ENCODE data around the gene SNX20. TPM values are rescaled to one million over a fixed set of nuclear protein-coding genes. Genes with fewer than 3 reads are reported as not detected.

The SNX20 gene
- total RNA-seq, 1 donor from 2014 or later, result 0.69 TPM

DNA sequence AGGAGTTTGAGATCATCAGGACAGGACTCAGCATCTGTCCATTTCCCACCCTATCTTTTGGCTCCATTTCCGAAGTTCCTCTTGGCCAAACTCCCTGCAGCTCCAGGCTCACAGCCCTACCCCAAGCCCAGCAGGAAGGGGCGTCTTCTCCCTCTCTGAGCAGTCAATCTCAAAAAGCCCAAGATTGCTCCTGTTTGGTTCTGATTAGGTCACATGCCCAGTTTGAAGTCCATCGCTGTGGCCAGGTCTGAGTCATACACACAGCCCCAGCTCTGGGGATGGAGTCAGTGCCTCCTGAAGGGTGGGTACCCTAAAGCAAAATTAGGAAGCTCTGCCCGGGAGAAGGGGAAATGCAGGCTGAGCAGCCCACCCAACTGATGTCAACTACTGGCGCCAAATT is 23.9 kb downstream of the SNX20 start:
- TF ChIP-seq, protein P1, sequence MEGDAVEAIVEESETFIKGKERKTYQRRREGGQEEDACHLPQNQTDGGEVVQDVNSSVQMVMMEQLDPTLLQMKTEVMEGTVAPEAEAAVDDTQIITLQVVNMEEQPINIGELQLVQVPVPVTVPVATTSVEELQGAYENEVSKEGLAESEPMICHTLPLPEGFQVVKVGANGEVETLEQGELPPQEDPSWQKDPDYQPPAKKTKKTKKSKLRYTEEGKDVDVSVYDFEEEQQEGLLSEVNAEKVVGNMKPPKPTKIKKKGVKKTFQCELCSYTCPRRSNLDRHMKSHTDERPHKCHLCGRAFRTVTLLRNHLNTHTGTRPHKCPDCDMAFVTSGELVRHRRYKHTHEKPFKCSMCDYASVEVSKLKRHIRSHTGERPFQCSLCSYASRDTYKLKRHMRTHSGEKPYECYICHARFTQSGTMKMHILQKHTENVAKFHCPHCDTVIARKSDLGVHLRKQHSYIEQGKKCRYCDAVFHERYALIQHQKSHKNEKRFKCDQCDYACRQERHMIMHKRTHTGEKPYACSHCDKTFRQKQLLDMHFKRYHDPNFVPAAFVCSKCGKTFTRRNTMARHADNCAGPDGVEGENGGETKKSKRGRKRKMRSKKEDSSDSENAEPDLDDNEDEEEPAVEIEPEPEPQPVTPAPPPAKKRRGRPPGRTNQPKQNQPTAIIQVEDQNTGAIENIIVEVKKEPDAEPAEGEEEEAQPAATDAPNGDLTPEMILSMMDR (IDR thresholded peaks at IDR 0.05; ENCODE audit: borderline replicate concordance), result no peak
- Histone ChIP-seq H3K4me1 (no peaks in the 10 kb centered on the region), H3K4me3 (no peak overlapping the region), H3K36me3 (no peaks in the 10 kb centered on the region), H3K27me3 (ENCODE audit: low read depth) (peaks cover 4% of the 10 kb centered on the region), H3K27ac (replicated peaks) (no peak overlapping the region), H3K9me3 (replicated peaks) (no peaks in the 10 kb centered on the region)
- DNase-seq, result no peak
- intact Hi-C loops (cut with micrococcal nuclease), result no loop called here

DNA sequence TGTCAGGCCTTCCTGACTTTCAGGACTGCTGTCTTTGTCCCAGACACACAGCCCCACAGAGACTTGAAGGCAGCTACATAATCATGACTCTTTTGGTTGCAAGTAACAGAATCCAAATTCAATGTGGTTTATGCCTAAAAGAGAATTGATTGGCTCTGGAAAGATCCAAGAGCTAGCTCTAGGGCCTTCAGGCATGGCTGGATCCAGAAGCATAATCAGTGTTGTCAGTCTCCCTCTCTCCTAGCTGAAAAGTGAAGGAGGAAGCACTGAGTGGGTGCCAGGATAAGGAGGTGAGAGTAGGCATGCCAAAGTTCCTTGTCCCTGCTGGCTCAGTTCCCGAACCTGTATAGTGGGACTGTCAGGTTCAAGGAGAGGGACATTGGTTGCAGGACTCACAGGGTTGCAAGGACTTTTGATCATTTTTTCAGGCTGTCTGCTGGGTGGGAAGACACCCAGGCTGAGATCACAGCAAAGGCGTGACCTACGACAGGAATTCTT is 25.5 kb downstream of the SNX20 start:
- Histone ChIP-seq H3K36me3 (no peaks in the 10 kb centered on the region), H3K4me1 (no peaks in the 10 kb centered on the region), H3K4me3 (no peak overlapping the region), H3K27ac (replicated peaks) (no peak overlapping the region), H3K27me3 (ENCODE audit: low read depth) (peaks cover 10% of the 10 kb centered on the region), H3K9me3 (replicated peaks) (no peaks in the 10 kb centered on the region)
- intact Hi-C loops (cut with micrococcal nuclease), result no loop called here
- TF ChIP-seq, protein P1 (IDR thresholded peaks at IDR 0.05; ENCODE audit: borderline replicate concordance), result no peak
- no peak for DNase-seq

DNA sequence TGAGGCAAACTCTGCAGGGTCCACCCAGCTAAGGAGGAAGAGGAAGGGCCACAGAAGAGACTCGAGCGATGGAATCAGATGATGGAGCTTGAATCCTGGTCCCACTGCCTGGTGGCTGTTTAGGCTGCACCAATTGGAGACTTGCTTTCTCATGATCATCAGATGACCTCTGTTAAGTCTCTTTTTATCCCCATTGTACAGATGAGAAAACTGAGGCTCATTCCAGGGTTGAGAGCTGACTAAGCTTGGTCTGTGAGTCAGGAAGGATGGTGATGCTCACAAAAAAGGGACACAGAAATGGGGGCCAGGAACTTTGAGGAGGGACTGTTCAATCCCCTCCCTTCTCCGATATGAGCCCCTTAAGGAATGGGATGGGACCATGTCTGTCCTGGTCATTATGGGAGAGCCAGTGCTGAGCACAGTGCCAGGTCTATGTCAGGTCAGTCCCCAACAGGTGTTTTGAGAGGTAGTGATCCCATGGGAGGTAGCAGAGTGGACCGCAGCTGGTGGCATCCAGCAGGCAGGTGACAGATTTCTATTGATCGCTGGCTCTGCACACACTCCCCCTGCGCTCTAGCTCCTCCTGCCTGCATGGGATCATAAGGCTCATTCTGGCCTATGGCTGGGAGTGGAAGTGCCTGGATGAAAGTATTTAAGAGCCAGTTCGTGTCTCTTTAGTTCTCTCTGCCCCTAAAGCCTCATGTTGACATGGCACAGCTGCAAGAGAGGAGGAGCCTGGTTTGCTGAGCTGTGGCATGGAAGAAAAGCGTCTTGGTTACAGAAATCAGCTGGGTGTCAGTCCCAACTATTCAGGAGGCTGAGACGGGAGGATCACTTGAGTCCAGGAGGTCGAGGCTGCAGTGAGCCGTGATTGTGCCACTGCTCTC is 27.2 kb downstream of the SNX20 start:
- intact Hi-C loops (cut with micrococcal nuclease), result no loop called here
- no peaks in the 10 kb centered on the region for H3K36me3 ChIP-seq
- H3K9me3 ChIP-seq (replicated peaks), result no peaks in the 10 kb centered on the region
- H3K27ac ChIP-seq (replicated peaks), result no peak overlapping the region
- DNase-seq, result no peak
- H3K27me3 ChIP-seq (ENCODE audit: low read depth), result peaks cover 10% of the 10 kb centered on the region
- TF ChIP-seq, protein P1 (IDR thresholded peaks at IDR 0.05; ENCODE audit: borderline replicate concordance), result no peak
- H3K4me3 ChIP-seq, result no peak overlapping the region
- no peaks in the 10 kb centered on the region for H3K4me1 ChIP-seq

DNA sequence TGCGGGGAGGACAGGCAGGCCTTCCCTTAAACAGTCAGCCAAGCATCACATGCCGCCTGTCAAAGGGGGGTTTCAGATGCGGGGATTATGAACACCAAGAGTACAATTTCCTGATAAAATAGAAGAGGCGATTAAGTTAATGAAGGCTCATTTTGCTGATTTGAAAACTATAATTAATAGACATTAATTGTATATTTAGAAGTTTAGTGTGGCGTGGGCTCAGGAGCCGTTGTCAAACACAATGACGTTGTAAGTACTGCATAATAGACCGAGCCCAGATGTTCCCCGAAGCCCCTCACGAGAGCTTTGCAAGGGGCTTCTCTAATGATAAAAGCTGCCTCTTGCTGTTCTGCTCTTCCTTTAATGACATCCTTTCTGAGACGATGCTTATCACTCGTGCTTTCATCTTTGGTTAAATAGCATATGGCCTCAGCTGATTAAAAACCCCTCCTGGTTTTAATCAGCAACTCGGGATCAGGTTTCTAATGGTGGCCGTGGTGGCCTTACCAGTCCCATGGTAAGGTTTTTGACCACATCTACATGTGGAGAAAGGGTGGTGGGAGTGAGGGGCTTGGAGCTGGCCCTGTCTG is 28.2 kb downstream of the SNX20 start:
- Histone ChIP-seq H3K27me3 (ENCODE audit: low read depth) (peaks cover 10% of the 10 kb centered on the region), H3K27ac (replicated peaks) (no peak overlapping the region), H3K9me3 (replicated peaks) (no peaks in the 10 kb centered on the region), H3K4me3 (no peak overlapping the region), H3K36me3 (no peaks in the 10 kb centered on the region), H3K4me1 (no peaks in the 10 kb centered on the region)
- intact Hi-C loops (cut with micrococcal nuclease), result no loop called here
- no peak for DNase-seq
- TF ChIP-seq, protein P1 (IDR thresholded peaks at IDR 0.05; ENCODE audit: borderline replicate concordance), result no peak

DNA sequence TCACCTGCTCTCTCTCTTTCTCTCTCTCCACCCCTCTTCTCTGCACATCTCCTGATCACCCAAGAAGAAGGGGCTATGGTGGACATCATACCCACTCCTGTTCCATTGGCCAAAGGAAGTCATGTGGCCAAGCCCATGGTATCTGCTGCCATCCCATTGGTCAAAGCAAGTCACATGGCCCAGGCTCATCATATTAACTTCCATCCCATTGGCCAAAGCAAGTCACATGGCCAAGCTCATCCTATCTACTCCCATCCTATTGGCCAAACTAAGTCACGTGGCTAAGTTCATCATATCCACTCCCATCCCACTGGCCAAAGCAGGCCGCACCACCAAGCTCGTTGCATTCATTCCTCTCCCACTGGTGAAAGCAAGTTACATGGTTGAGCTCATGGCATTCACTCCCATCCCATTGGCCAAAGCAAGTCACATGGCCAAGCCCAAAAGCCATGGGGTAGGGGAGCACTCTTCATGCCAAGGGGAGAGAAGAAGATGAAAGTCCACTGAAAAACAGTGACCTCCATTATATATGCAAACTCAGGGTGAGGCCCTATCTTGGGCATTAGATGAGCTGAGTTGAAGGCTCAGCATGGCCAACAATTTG is 29.2 kb downstream of the SNX20 start:
- Histone ChIP-seq H3K9me3 (replicated peaks) (no peaks in the 10 kb centered on the region), H3K4me1 (no peaks in the 10 kb centered on the region), H3K36me3 (no peaks in the 10 kb centered on the region), H3K4me3 (no peak overlapping the region), H3K27me3 (ENCODE audit: low read depth) (peaks cover 17% of the 10 kb centered on the region), H3K27ac (replicated peaks) (no peak overlapping the region)
- intact Hi-C loops (cut with micrococcal nuclease), result no loop called here
- no peak for DNase-seq
- TF ChIP-seq, protein P1 (IDR thresholded peaks at IDR 0.05; ENCODE audit: borderline replicate concordance), result no peak
